HT1080 (cell line): ENCODE data around the gene PTPN14. TPM values are rescaled to one million over a fixed set of nuclear protein-coding genes. Genes with fewer than 3 reads are reported as not detected.
"Not testable (repeated sequence)": the region's sequence is repeated elsewhere in the genome, so short reads cannot be mapped to it uniquely, and the experiment has no call there.

Source experiments
- DNase-seq: peaks from one replicate; pipeline ENCODE4 v3.0.0-alpha.2; 2015; ENCODE audit warnings: low read depth
- total RNA-seq: library from RNA; depleted of rRNA; stranded (reverse); fragments of >200 nt; shearing (Covaris generic); gene quantifications from 2 replicates; pipeline ENCODE4 v1.2.3, GENCODE V29; 2014

The PTPN14 gene
- total RNA-seq, 1 experiment from 2014 or later = 63.0 TPM

GRCh38 chr1:214511639-214511998 is 39.8 kb downstream of the PTPN14 start:
- no peak for DNase-seq

DNA sequence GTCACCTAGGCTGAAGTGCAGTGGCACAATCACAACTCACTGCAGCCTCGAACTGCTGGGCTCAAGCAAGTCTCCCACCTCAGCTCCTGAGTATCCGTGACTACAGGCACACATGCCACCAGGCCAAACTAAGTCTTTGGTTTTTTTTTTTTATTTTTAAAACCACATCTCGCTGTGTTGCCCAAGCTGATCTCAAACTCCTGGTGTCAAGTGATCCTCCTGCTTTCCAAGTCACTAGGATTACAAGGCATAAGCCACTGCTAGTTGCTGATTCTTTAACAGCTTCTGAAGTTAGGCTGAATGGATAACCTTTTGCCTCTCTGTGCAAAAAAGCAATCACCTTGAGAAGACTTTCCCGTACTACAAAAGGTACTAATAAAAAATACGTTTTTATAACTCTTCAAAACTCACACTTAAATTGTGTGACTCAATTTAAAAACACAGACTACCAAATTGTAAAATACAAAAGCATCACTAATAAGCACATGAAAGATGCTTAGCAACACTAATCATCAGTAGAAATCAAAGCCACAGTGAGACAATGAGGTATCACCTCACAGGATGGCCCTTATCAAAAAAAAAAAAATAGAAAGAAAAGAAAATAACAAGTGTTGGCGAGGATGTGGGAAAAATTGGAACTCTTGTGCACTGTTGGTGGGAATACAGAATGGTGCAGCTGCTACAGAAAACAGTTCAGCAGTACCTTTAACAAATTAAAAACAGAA is 40.3 kb downstream of the PTPN14 start:
- DNase-seq = no peak

DNA sequence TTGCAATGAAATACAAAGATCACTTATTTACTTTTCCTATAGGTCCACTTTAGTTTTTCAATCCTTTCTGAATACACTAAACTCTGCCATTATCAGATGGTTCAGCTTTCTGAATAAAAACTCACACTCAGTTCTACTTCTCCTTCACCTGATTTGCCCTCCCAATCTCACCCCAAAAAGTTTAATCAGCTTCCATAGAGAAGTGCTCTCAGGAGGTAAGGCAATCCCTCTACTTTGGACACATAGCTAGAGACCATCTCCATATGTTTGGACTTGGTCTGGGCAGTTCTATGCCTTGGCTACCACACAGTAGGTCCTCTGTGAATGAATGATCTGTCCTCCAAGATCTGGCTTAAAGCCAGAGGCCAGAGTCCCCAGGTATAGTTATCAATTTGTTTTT is 40.9 kb downstream of the PTPN14 start:
- no peak for DNase-seq

DNA sequence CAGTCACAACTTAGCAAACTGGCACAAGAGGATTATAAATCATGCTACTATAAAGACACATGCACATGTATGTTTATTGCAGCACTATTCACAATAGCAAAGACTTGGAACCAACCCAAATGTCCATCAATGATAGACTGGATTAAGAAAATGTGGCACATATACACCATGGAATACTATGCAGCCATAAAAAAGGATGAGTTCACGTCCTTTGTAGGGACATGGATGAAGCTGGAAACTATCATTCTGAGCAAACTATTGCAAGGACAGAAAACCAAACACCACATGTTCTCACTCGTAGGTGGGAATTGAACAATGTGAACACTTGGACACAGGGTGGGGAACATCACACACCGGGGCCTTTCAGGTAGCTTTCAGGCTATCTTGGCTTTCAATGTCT is 41.8 kb downstream of the PTPN14 start:
- DNase-seq = not testable (repeated sequence)

GRCh38 chr1:214506972-214507431 is 44.4 kb downstream of the PTPN14 start:
- no peak for DNase-seq

GRCh38 chr1:214505134-214505533 is 46.3 kb downstream of the PTPN14 start:
- no peak for DNase-seq

DNA sequence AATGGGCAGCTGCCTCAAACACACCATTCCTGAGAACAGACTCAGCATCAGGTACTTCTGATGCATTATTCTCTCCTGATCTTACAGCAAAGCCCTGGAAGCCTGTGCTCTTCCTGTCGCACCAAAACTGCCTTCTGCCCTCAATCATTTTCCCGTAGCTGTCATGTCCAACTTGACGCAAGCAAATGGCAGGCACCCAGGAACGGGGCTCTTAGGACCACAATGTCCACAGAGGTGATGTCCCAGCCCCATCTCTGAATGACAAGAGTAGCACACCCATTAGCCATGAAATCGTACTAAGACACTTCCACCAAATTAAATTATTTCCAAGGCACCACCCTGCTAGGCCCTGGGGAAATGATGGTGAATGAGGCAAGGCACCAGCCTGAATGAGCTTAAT is 47.1 kb downstream of the PTPN14 start:
- DNase-seq = no peak

- DNase-seq = no peak
These were observed 47.8 kb downstream of the PTPN14 start for GRCh38 chr1:214503553-214503952.

- DNase-seq = no peak
These were observed 50.9 kb downstream of the PTPN14 start for GRCh38 chr1:214500340-214501055.

- no peak for DNase-seq
These were observed 51.7 kb downstream of the PTPN14 start for GRCh38 chr1:214499732-214500131.

- no peak for DNase-seq
These were observed 53.4 kb downstream of the PTPN14 start for GRCh38 chr1:214498021-214498420.

DNA sequence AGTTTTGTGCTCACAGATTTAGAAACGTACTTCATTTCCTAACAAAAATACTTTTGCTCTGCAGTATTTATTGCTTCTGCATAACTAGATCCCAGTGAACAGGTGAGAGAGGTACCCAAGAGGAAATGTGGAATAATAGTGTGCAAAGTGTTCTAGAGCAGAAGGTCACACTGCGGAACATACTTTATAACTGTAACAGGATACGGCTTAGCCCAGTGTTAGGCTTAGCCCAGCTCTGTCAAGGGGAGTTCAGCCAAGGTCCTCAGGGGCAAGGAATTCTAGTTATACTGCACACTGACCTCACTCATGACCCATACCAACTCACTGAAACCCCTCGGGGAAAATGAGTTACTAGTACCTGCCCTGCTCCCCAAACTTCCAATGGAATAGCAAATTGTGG is 55.3 kb downstream of the PTPN14 start:
- DNase-seq = no peak

GRCh38 chr1:214494706-214495105 is 56.7 kb downstream of the PTPN14 start:
- DNase-seq = peak; percentile 80

DNA sequence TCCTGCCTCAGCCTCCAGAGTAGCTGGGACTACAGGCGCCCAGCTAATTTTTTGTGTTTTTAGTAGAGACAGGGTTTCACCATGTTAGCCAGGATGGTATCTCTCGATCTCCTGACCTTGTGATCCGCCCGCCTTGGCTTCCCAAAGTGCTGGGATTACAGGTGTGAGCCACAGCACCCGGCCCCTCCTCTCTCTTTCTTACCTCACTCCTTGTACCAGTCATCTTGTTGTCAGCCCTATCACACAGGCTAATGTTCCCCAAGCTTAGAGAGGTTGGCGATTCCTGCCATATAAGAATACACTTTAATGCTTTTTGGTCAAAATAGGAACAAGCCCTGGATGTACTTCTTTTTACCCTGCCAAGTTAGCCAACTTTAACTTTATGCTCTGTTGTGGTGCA is 57.2 kb downstream of the PTPN14 start:
- not testable (repeated sequence) for DNase-seq

DNA sequence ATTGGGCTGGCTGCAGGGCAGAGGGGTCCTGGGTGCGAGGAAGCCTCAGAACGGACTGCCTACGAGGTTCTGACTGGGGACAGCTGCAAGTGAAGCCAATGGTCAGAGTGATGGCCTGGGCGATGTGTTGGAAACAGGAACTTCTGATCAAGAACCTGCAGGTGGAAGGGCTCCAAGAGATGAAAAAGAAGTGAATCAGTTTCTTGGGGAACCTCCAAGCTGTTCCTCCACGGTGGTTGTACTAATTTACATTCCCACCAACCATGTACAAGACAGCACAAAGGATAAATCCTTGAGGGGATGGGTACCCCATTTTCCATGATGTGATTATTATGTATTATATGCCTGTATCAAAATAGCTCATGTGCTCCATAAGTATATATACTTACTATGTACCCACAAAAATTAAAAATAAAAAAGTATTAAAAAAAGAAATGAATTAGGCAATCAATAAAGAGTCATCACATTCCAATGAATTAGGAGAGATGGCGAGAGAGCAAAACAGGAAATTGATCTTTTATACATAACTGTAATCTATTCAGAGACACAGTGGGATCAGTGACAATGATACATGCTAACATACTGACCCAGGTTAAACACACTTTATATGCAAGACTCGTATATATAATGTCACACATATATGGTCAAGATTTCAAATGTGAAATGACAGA is 58.1 kb downstream of the PTPN14 start:
- DNase-seq = no peak

GRCh38 chr1:214492401-214493075 is 58.9 kb downstream of the PTPN14 start:
- no peak for DNase-seq

- no peak for DNase-seq
These were observed 59.8 kb downstream of the PTPN14 start for GRCh38 chr1:214491468-214492146.

DNA sequence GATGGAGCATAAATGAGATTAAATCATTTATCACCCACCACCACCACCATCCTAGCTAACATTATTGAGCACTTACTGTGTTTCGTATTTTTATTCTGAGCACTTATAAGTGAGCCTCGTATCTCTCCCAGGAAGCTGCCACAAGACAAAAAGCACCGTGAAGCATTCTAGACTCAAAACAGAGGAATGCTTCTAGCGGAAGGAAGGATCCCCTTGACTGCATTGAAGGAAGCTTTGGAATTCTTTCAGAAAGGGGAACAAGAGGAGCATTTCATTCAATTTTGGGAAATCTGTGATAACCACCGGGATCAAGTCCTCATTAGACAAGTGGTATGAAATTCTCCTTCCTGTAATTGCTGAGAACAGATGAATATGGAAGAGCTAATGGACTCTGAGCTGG is 66.3 kb downstream of the PTPN14 start:
- no peak for DNase-seq

GRCh38 chr1:214483180-214483579 is 68.2 kb downstream of the PTPN14 start:
- not testable (repeated sequence) for DNase-seq

- DNase-seq = not testable (repeated sequence)
These were observed 69.3 kb downstream of the PTPN14 start for GRCh38 chr1:214481983-214482634.
